Measurements from ENCODE around the gene SSNA1. TPM values are rescaled to one million over a fixed set of nuclear protein-coding genes. Genes with fewer than 3 reads are reported as not detected.

SSNA1 gene
- polyA plus RNA-seq, 1 donor from 2014 or later: 170 TPM

DNA sequence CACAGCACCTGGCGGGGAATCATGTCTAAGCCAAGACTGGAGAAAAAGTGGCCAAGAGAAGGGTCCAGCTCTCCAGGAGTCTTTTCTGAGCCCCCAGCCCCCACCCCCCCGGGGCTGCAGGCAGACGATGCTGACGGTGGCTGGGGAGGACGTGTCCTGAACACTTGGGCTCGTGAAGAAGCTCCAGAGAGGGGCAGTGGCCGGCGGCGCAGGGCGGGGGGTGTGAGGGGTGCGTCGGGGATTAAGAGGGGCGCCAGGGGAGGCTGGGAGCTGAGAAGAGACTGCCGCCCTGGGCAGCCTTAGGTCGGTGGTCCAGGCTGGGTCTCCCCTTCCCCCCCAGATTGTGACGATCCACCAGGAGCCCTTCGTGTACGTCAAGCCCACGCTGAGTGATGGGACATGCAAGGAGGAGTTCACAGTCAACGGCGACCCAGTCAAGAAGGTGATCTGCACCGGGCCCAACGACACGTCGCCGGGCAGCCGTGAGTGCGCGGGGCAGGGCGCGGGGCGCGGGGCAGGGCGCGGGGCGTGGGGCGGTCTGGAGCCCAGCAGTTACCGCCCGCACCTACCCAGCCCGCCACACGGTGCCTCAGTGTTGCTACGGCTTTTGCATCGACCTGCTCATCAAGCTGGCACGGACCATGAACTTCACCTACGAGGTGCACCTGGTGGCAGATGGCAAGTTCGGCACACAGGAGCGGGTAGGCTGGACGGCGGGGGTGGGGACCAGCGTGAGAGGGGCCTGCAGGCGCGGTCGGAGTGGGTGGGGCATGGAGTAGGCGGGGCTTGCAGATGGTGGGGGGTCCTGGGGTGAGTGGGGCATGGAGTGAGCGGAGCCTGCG, 27.5 kb upstream of the SSNA1 start:
- Histone ChIP-seq H4K20me1 (ENCODE audit: insufficient read depth) (no peaks in the 10 kb centered on the region), H2AFZ (ENCODE audit: low read depth, low read length) (no peak overlapping the region), H3K36me3 (ENCODE audit: insufficient read depth, low read length) (no peaks in the 10 kb centered on the region), H3F3A (ENCODE audit: insufficient read depth, low read length, poor library complexity, severe bottlenecking) (no peaks in the 10 kb centered on the region), H3K9me2 (ENCODE audit: insufficient read depth, low read length) (no peaks in the 10 kb centered on the region), H3K4me2 (ENCODE audit: low read length) (no peak overlapping the region), H3K27me3 (ENCODE audit: insufficient read depth, low read depth, low read length) (peaks cover 94% of the 10 kb centered on the region), H3K9me3 (ENCODE audit: low read length) (no peaks in the 10 kb centered on the region), H3K27ac (ENCODE audit: low read length) (no peak overlapping the region), H3K9ac (ENCODE audit: low read length) (no peak overlapping the region), H3K4me3 (ENCODE audit: low read length) (no peak overlapping the region), H3K79me2 (replicated peaks; ENCODE audit: insufficient read depth, low read length) (no peaks in the 10 kb centered on the region)
- TF ChIP-seq POLR2AphosphoS5 (IDR thresholded peaks at IDR 0.05): no peak
- no peak for TF ChIP-seq EP300 (conservative IDR thresholded peaks at IDR 0.05; ENCODE audit: poor library complexity, severe bottlenecking)
- no peak for TF ChIP-seq SMC3 (conservative IDR thresholded peaks at IDR 0.05; ENCODE audit: poor library complexity)
- TF ChIP-seq, protein P1, sequence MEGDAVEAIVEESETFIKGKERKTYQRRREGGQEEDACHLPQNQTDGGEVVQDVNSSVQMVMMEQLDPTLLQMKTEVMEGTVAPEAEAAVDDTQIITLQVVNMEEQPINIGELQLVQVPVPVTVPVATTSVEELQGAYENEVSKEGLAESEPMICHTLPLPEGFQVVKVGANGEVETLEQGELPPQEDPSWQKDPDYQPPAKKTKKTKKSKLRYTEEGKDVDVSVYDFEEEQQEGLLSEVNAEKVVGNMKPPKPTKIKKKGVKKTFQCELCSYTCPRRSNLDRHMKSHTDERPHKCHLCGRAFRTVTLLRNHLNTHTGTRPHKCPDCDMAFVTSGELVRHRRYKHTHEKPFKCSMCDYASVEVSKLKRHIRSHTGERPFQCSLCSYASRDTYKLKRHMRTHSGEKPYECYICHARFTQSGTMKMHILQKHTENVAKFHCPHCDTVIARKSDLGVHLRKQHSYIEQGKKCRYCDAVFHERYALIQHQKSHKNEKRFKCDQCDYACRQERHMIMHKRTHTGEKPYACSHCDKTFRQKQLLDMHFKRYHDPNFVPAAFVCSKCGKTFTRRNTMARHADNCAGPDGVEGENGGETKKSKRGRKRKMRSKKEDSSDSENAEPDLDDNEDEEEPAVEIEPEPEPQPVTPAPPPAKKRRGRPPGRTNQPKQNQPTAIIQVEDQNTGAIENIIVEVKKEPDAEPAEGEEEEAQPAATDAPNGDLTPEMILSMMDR (IDR thresholded peaks at IDR 0.05; ENCODE audit: poor library complexity, severe bottlenecking): no peak
- TF ChIP-seq MXI1 (conservative IDR thresholded peaks at IDR 0.05; ENCODE audit: poor library complexity, severe bottlenecking): no peak
- no peak for TF ChIP-seq RAD21 (conservative IDR thresholded peaks at IDR 0.05)
- no peak for TF ChIP-seq REST (IDR thresholded peaks at IDR 0.05; ENCODE audit: borderline replicate concordance)
- no peak for TF ChIP-seq TAF1 (IDR thresholded peaks at IDR 0.05; ENCODE audit: low read depth)
- no peak for TF ChIP-seq EZH2 (IDR thresholded peaks at IDR 0.05; ENCODE audit: borderline replicate concordance, insufficient read depth, low read length, poor library complexity, severe bottlenecking)

- Histone ChIP-seq H3K4me3 (ENCODE audit: low read length) (no peak overlapping the region), H3K27ac (ENCODE audit: low read length) (no peak overlapping the region)
Measured at GRCh38 chr9:137161558-137162486, 26.7 kb upstream of the SSNA1 start.

More at GRCh38 chr9:137161558-137162486, 26.7 kb upstream of the SSNA1 start:
- Histone ChIP-seq H3K27me3 (ENCODE audit: insufficient read depth, low read depth, low read length) (peaks cover 89% of the 10 kb centered on the region), H3K79me2 (replicated peaks; ENCODE audit: insufficient read depth, low read length) (no peaks in the 10 kb centered on the region), H3K9ac (ENCODE audit: low read length) (no peak overlapping the region), H3K4me2 (ENCODE audit: low read length) (no peak overlapping the region), H3K9me2 (ENCODE audit: insufficient read depth, low read length) (no peaks in the 10 kb centered on the region), H2AFZ (ENCODE audit: low read depth, low read length) (no peak overlapping the region), H3K36me3 (ENCODE audit: insufficient read depth, low read length) (no peaks in the 10 kb centered on the region), H3F3A (ENCODE audit: insufficient read depth, low read length, poor library complexity, severe bottlenecking) (no peaks in the 10 kb centered on the region), H3K9me3 (ENCODE audit: low read length) (no peaks in the 10 kb centered on the region), H4K20me1 (ENCODE audit: insufficient read depth) (no peaks in the 10 kb centered on the region)
- TF ChIP-seq EP300 (conservative IDR thresholded peaks at IDR 0.05; ENCODE audit: poor library complexity, severe bottlenecking) (no peak), POLR2AphosphoS5 (IDR thresholded peaks at IDR 0.05) (no peak), TAF1 (IDR thresholded peaks at IDR 0.05; ENCODE audit: low read depth) (no peak), MXI1 (conservative IDR thresholded peaks at IDR 0.05; ENCODE audit: poor library complexity, severe bottlenecking) (no peak), REST (IDR thresholded peaks at IDR 0.05; ENCODE audit: borderline replicate concordance) (no peak), SMC3 (conservative IDR thresholded peaks at IDR 0.05; ENCODE audit: poor library complexity) (no peak)
- TF ChIP-seq, protein P1 (IDR thresholded peaks at IDR 0.05; ENCODE audit: poor library complexity, severe bottlenecking): no peak

Measured in neural cell (in vitro differentiated cells).